Stimulated activated CD4-positive, alpha-beta T cell treated with anti-CD3 and anti-CD28 coated beads, TNF-alpha, amount 100 ng/mL, for 1 hour (primary cell): ENCODE measurements around the gene ITPR1.

Experiments used
- DNase-seq, 3 donors: peaks; one replicate each; pipeline ENCODE4 v3.0.0-alpha.2; 2020; ENCODE audit warnings: low read depth in 3 of 3, low spot score in 1 of 3

The ITPR1 gene

DNA sequence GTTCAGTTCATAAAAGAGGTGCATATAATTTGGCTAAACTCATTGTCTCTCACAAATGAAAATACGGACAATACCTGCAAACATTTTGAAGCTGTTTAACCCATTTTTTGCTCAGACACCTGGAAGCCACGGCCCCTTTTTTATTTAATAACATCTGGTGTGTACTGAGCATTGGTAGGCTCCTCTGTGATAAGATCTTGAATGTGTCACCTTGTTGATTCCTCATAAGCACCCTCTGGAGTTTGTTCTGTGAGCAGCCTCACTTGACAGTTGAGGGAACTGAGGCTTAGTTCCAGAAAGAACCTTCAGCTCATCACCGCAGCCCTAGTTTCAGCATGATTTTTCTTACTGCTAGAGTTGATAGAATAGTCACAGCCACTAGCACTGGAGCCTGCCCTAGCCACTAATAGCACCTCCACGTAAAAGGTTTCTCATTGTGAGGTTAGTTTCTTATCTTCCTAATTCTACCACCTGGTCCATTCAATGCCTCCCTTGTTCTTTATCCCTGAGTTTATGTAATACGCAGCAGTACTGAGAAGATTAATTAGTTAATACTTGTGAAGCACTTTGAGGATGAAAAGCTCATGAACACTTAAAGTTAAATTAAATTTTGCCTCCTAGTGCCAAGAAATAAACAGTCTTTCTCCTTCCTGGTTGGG lies 71.9 kb downstream of the ITPR1 start:
- no peak for DNase-seq

DNA sequence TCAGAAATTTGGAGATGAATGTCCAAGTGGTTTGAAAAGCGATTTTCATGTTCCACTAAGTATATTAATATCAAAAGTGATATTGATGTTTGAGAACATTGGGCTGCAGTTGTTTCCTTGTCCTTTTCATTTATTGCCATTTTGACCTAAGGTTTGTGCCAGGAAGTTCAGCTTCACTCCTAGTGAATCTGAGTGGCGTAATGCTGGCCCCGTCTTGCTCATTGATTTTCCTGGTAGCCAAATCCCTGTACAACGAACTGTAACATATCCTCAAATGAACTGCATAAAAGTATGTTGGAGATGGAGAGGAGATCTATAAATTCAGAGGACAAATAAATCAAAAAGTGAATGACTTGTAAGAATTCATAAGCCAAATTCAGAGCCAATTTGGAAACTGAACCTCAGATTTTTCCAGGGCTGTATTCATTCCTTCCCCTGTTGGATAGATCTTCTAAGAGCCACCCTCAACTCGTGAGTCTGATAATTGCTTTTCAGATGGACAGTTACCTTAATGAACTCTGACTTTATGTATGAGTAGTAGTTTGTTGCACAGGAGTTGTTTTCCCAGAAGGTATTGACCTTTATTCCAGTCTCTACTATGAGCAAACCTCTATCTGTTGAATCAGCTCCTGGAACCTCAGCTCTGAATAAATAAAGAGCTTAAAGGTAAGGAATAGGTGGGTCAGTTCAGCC lies 72.8 kb downstream of the ITPR1 start:
- DNase-seq, result no peak

DNA sequence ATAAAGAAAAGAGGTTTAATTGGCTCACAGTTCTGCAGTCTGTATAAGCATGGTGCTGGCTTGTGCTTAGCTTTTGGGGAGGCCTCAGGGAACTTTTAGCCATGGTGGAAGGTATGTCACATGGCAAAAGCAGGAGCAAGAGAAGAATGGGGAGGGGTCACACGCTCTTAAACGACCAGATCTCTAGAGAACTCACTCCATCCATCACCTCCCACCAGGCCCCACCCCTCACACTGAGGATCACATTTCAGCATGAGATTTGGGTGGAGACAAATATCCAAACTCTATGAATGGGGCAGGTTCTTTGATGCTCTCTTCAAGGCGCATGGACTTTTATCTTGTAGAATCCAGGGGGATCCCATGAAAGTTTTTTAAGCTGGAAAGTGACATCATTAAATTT lies 75.7 kb downstream of the ITPR1 start:
- no peak for DNase-seq

DNA sequence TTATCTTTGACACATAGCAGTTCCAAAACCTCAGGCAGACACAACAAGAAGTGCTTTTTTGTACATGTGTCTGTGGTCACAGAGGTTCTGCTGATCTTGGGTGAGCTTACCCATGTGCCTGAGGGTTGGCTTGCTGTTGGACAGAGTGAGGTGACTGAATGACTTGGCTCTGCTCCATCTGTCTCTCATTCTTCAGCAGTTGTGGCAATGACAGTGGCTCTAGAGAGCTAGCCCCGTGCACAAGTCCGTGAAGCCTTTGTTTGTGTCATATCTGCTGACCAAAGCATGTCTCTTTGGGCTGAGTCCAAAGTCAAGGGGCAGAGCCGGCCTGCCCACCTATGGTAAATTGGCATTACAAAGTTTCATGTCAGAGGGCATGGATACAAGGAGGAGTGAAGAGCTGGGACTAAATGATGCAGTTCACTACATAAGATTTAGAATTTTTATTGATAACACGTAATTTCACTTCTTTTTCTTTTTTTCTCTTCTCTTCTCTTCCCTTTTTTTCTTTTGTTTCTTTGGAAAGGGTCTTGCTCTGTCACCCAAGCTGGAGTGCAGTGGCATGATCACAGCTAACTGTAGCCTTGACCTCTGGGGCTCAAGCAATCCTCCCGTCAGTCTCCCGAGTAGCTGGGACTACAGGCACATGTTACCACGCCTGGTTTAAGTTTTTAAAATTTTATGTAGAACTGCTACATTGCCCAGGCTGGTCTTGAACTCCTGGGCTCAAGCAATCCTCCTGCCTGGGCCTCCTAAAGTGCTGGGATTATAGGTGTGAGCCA lies 77.9 kb downstream of the ITPR1 start:
- no peak for DNase-seq

DNA sequence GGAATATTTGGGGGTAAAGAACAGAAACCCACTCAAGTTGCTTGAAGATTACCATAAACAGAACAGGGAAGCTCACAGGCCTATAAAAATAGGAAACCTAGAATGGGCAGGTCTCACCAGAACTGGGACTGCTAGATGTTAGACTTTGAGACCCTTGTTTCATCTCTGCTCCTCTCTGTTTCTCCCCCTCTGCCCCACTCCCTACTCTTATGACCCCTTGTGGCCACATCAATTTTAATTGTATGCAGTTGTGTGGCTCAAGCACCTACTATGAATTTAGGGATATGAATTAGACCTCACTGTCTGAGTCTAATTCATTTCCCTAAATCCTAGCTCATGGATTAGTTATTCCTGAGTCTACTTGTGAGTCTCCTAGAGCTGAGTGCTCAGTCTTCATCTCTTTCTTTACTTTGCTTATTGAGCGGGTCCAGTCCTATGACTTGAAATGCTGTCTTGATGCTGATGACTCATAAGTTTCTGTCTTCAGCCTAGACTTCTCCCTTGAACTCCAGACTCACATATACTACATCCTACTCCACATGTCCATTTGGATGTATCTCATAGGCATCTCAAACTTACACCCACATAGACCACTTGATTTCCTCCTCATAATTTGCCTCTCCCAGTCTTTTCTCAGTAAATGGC lies 78.7 kb downstream of the ITPR1 start:
- DNase-seq, result no peak

DNA sequence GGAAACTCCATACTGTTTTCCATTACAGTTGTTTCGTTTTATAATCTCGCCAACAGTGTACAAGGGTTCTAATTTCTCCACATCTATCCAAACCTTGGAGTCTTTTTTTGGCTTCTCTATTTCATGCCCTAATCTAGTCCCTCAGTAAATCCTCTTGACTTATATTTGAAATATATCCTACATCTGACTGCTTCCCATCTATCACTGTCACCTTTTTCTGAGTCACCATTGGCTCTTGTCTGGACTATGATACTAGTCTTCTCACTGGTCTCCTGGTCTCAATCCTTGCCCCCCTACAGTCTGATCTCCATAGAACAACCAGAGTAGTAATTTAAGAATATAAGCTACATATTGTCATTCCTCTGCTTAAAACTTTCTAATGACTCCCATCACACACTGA lies 80.0 kb downstream of the ITPR1 start:
- DNase-seq, result no peak

DNA sequence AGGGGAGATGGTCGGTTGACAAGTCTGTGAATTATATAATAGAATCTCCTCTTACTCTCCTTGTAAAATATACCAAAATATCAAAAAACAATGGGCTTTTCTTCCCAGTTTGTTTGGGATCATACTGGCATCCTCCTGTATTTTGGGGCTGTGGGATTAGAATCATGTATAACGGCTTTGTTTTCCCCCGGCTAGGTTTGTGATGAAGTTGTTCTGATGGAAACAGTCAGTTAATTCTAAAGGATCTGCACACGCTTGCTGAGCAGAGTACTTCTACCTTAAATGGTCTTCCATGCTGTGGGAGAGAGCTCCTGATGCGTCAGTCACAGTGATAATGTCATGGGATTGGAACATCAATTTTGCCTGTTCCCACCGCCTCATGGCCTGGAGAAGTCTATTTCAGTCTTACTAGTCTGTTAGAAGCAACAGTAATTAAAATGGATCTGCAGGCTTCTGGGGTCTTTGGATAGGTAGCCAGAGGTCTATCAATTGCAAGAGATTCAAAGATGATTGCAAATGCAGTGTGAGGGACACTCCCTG lies 81.3 kb downstream of the ITPR1 start:
- DNase-seq, result no peak

DNA sequence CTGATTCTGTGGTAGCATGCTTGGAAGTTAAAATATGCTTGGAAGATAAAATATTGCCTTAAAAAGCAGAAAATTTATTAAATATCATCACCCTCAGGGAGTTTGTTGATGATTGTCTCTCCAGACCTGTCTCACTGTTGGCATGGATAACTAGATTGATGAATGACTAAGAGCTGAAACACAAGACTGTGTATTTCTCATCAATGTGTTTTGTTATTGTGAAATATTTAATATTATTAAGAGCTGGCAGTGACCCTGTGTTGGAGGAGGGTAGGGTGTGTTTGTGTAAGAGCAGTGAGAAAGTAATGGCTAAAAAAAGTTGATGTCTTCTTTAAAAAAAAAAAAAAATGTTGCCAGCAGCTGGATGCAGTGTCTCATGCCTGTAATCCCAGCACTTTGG lies 82.2 kb downstream of the ITPR1 start:
- DNase-seq, result no peak

DNA sequence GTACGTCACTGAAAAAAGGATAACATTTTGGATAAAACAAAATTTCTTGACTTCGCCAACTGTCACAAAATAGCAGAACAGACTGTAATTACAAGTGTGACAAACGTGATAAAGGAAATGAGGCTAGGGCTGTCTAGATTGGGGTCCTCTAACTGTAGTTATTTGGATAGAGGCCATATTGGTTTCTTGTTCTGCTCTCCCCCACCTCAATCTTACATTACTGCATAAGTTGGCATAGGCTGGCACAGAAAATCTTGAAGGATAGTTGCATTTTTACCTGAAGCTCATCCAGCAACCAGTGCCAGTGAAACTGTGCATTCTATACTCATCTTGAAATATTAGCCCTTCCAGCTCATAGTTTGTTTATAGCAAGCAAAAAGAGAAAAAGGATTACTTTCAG lies 84.6 kb downstream of the ITPR1 start:
- DNase-seq, result no peak

DNA sequence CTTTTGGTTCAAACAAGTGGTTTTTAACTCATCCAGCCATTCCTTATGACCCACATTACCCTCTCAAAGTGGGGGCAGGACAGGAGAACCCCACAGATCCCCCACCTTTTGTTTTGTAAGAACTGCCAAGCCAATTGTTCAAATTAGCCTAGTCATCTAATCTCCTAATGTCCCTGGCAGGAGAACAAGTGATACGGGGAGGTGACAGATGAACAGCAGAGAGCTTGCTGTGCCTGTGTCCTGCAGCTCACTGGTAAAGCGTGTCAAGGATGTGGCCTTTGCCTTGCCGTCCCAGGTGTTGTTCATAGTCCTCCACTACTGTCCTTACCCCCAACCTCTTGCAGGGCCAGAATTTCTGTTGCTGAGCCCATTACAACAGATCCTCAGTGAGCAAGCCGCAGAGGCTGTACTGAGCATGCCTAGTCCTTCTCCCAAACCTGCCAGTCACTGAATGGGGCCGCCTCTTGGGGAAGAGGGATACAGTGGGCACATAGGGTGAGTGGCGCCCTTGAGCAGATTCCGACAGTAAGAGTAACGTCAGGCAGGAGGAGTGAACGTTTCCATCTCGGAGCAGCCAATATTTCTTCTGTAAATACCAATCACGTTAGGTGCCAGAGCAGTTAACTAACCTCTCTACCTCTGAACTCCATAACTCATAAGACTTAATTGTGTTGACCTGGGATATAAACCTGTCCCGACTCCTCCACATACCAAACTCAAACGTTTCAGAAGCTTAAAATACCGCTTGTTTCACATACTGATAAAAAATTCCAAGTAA lies 87.4 kb downstream of the ITPR1 start:
- DNase-seq, result no peak

DNA sequence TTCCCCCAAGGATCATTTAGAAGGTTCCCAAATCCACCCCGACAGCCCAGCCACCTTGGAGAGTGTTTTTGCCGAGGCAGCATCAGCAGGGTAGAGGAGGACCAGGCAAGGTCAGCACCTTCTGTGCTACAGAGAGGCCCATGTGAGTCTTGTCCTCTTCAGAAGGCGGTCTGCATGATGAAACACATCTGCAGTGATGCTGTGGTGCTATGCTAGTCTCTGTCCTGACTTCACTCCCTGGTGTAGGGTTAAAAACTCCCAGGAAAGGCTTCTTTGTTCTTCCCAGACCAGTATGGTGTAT lies 87.9 kb downstream of the ITPR1 start:
- DNase-seq, result no peak

DNA sequence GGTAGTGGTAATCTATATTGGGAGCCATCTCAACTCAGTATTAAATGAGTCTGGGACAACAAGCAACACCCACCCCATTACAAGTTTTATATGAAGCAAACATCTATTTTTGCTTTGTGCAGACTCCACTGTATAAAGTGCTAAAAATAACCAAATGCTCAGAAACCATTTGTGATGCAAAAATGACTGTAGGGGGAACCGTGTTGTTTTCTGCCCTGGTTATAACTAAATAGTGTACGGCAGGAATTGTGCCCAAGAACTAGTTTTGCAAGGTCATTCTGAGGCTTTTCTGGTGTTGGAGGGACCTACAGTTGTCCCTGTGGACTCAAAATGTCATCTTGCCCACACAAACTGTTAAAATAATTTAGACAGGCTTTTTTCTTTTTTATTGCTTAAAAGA lies 88.3 kb downstream of the ITPR1 start:
- no peak for DNase-seq

DNA sequence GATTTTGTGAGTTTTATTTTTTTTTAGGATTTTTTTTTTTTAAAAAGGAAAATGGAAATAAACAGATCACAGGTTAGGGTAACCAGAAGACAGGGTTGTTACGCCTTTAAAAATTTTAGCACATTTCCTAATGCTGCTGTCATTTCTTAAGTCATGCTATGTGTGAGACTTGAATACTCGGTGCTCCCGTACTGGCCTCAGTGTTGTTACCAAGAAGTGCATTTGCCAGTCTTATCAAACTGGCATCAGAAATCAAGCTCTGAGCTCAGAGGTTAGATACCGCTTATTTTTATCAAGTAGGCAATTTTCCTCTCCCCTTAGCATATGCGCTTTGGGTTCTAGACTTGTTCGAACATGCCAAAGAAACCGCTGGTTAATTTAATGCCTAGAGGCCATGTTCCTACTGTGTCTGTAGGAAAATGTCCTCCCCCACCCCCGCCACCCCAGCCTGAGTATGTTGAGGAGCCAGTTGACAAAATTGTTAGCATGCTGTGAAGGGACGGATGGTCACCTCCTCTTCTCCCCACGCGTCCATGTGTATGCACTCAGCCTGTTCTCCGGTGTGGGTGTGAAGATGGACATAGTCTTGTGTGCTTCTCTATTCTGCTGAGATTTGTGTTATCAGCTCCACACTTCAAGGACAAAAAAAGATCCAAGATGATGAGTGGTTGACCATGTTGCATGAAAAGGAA lies 88.9 kb downstream of the ITPR1 start:
- no peak for DNase-seq

DNA sequence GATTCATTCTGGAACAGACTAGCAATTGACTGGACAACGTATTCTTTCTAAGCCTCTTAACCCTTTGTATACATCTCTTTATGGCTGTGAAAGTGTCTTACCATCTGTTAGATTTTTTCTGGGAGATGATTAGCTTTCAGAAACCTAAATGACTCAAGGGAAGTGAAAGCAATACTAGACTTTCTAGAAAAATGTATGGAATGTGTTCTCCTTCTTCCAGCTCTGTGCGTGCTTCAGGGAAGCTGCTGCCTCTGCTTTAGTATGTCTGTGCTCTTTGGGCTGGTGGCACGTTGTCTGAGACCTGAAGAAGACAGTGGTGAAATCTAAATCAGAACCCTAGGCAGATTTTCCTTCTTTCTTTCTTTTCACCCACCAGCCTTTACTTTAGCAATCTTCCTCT lies 89.5 kb downstream of the ITPR1 start:
- no peak for DNase-seq

DNA sequence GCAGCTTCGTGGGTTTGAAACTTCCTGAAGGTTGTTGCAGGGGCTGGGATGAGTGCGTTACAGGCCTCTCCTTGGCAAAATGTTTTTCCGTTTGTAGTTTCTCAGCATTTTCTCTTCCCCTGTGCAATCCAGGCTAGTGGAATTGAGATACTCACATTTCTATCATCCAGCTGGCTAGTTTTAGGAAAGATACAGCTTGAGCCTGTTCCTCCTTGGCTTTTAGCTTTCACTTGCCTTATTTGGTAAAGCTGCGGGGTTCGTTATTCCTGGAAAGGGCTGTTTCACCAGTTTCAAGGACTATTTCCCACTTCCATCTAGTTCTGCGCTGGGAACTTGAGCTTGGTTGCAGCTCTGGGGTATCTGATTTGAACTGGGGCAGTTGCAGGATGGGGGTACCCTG lies 90.3 kb downstream of the ITPR1 start:
- no peak for DNase-seq

DNA sequence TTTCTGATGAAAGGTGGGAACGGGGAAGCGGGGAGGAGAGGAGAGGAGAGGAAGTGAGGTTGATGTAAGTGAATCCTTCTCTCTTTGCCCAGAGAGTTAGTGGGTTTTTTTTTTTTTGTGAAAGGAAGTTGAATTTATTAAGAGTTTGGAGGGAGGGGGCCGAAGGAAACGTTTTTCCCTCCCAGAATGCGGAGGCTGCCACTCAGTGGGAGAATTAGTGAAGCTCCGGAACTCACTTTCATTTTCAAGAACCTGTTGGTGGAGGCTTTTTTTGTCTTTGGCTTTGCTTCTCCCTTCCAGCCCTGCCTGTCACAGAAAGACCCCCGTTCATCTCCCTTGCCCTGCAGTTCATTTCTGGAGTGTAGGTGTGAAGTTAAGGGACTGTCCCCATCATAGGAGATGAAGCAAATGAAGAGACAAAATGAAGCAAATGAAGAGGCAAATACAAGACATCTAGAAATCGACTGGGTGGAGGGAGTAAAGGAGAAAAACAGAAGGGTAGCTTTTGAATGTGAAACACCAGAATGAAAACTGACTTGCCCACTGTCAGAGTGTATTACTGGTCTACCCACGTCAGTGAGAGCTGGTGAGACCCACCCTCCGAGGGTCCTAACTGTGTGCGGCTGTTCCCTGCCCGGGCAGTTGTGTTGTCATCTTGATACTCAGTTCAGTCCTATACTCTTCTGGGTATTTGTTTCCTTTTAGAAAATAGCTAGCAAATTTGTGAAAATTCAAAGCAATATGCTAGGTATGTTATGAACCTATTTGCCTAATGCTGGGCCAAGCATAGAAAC lies 91.5 kb downstream of the ITPR1 start:
- DNase-seq, result no peak

DNA sequence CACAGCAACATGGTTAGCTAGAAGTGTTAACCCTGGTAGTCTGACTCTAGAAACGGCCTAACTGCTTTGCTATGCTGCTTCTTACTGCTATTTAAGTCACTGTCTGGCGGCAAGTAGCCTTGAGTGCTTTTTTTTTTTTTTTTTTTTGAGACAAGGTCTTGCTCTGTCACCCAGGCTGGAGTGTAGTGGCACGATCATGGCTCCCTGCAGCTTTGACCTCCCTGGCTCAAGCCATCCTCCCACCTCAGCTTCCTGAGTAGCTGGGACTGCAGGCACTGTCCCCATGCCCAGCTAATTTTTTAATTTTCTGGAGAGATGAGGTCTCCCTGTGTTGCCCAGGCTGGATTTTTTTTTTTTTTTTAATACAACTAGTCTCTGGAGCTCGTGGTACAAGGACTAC lies 93.2 kb downstream of the ITPR1 start:
- DNase-seq, result no peak

DNA sequence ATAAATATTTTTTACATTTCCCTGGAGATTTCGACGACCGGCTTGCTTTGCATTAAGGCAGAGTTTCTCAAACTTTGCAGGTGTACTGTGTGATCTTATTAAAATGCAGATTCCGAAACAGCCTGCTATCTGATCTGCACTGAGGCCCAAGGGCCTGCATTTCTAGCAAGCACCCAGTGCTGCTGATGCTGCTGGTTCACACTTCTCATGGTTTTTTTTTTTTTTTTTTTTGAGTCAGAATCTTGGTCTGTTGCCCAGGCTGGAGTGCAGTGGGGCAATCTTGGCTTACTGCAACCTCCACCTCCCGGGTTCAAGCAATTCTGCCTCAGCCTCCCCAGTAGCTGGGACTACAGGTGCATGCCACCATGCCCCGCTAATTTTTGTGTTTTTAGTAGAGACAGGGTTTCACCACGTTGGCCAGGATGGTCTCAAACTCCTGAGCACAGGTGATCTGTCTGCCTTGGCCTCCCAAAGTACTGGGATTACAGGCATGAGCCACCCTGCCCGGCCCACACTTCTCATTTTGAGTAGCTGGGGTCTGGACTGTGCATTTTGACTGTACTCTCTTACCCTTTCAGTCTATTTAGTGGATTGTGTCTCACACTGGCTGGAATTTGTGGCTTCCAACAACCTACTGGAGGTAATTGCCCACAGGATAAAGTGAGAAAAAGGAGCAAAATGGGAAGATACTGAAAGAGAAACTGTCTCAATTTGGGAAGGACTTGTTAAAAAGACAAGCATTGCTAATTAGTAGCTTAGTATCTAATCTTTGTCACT lies 94.1 kb downstream of the ITPR1 start:
- DNase-seq, result no peak

DNA sequence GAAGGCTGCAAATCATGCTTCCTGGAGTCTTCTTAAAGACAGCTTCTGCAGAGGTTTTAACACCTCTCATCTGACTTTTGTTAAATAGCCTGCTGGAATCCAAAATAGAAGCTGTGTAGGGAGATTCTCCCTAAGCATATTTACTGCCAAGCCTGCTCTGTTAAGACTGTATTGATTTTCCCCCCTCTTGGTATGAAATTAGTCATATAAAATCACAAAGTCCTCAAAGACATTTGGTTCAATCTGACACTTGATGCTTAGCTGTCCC lies 94.6 kb downstream of the ITPR1 start:
- DNase-seq, result no peak
